ENCODE measurements around the gene PLA2G4A.

Gene PLA2G4A

GRCh38 chr1:186828611-186829454, at the start of gene PLA2G4A:
Gene PLA2G4A (plus strand): TSS chr1:186828949. CDS start chr1:186854355, 25,406 bp downstream.
- peak; percentile 51 for DNase-seq (ENCODE audit: low spot score)

DNA sequence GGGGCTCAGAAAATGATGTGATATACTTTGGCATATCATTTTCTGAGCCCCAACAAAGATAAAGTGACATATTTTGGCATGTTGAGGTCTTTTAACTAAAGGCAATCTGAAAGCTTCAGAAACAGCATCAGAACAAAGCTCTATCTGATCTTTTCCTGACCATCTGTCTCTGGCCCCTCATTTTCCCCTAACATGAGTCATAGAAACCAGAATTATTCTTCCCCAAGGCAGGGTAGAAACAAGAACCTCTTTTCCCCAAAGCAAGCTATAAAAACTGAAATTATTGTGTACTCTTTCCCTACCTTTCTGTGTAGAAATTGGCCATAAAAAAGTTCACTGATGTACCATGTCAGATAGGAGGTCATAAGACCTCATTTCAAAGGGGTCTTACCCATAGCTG, 48.7 kb upstream of the PLA2G4A start:
- DNase-seq (ENCODE audit: low spot score) = no peak

GRCh38 chr1:186781730-186782129, 47.0 kb upstream of the PLA2G4A start:
- DNase-seq (ENCODE audit: low spot score) = no peak

DNA sequence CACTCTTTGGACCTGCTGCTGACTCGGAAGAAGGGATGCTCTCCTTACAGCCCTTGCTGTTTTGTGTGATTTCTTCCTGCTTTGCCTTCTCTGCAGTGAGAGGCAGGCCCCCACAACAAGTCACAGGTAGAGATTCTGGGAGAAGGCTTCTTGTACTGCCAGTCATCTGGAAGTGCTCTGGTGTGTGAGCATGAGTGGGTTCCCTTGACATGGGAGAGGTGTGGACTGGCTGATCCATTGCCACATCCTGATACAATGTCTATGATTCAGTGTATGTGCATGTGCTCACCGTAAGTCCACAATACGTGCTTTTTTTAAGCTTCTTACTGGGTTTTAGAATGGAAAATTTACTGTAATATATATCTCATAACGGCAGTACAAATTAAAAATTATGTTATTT, 46.0 kb upstream of the PLA2G4A start:
- no peak for DNase-seq (ENCODE audit: low spot score)

DNA sequence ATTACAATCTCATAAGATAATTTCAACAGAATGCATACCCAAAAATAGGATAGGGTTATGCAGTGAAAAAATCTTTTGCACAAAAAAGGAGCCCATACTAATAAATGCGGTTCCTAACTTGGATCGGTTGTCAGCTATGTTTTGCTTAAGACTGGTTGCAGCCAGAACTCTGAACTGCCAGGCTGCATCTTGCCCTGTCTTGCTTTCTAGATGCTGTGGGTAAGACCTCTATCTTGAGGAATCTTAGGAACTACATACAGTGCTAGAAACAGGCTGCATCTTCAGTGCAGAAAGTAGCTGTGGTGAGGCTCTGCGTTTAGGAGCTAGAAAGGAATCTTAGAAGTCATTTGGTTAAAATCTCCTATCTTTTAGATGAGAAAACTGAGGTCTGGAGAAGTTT, 45.6 kb upstream of the PLA2G4A start:
- DNase-seq (ENCODE audit: low spot score) = no peak

DNA sequence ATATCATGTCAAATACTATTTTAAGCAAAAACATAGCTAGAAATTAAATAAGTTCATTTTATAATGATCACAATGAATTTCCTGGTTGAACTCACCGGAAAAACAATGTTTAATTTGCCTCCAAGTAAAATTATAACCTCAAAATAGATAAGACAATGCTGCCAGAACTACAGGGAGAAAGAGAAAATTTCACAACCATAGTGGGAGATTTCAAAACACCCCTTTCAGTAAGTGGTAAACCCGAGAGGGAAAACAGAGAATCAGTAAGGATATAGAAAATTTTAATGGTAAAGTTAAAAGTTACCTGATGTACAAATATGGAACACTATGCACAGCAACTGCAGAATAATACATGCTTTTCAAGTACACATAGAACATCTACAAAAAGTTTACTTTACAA, 43.2 kb upstream of the PLA2G4A start:
- DNase-seq (ENCODE audit: low spot score) = no peak

DNA sequence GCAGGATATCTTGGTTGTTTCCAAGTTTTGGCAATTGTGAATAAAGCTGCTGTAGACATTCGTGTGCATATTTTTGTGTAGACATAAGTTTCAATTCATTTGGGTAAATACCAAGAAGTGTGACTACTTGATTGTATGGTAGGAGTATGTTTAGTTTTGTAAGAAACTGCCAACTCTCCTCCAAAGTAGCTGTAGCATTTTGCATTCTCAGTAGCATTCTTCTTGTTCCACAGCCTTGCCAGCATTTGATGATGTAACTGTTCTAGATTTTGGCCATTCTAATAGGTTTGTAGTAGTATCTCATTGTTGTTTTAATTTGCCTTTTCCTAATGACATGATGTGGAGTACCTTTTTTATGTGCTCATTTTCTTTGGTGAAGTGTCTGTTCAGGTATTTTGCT, 38.6 kb upstream of the PLA2G4A start:
- no peak for DNase-seq (ENCODE audit: low spot score)

- DNase-seq (ENCODE audit: low spot score) = no peak
Measured at GRCh38 chr1:186792870-186793581, 35.7 kb upstream of the PLA2G4A start.

GRCh38 chr1:186793582-186793927, 35.2 kb upstream of the PLA2G4A start:
- no peak for DNase-seq (ENCODE audit: low spot score)

DNA sequence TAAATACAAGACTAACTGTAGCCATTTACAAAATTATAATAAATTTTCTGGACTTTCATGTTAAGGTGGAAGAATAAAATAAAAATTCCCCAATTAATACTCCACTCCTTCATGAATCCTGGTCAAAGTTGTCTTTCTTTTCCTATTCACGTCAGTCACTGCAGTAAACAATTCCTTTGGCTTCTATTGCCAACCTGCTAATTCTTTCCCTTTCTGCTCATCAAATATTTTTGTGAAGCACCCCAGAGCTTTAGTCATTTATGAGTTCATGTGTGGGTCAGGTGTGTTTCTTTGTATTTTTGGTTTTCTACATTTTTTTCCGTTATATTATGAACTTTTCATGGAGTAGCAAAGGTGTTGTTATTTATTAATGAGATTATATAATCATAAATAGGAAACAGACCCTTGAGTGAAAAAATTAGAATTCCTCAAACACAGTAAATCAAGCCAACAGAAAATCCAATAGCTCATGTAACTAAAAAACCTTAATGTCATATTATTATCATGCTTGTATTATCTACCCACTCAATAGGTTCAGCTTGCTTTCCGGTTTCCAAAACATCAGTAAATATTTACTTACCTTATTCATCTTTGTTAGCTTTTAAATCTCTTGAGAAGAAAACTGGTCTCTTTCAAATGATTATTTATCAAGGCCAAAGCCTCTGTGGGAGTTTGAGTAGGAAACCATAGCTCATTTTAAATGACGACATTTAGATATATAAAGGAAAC, 29.6 kb upstream of the PLA2G4A start:
- DNase-seq (ENCODE audit: low spot score) = no peak

DNA sequence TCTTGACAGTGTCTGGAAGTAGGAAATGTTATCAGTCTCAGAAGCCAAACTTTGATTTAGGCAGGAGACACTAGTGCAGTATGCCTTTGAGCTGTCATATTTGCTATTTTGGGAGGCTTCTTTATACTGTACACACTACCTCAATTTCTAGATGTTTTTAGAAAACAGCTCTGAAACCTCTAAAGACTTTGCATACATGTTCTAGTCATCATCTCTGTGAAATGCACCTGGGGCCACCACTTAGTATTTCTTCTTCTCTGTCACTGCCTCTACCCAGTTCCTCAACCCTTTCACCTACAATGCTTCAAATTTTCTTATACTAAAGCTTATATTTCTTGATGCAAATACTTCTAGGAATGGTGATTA, 29.1 kb upstream of the PLA2G4A start:
- no peak for DNase-seq (ENCODE audit: low spot score)

DNA sequence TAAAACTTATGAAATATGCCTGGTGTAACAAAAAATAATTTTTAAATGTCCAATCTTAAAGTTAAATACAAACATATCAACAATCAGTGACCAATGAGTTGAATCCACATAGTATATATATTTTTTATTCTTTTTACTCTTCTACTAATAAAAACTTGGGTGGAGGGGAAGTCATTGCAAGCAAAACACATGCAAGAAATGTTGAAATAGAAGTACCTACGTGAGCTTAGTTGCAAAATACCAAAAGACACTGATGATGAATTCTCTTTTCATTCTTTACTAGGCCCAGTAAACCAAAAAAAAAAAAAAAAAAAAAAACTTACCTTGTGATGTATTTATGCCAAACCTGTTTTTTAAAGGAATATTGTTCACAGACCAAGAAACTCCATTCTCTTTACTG, 26.4 kb upstream of the PLA2G4A start:
- DNase-seq (ENCODE audit: low spot score) = no peak

- DNase-seq (ENCODE audit: low spot score) = no peak
Measured at GRCh38 chr1:186804679-186805078, 24.1 kb upstream of the PLA2G4A start.

DNA sequence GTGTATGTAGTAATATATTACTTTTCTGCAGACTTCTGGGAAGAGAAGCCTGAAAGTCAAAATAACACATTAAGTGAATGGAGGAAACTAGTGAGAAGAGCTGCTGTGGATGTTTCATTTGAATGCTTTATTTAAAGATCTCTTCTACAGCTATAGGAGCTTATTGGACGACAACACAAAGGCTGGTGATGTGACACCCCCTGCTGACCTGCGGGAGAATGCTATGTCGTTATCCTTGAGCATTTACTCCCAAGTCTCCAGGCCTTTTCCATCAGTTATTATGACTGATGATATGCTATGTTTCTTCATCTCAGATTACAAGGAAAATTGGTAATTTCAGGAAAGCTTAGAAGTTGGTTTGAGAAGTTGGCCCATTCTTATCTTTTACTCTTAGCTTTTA, 22.3 kb upstream of the PLA2G4A start:
- no peak for DNase-seq (ENCODE audit: low spot score)

DNA sequence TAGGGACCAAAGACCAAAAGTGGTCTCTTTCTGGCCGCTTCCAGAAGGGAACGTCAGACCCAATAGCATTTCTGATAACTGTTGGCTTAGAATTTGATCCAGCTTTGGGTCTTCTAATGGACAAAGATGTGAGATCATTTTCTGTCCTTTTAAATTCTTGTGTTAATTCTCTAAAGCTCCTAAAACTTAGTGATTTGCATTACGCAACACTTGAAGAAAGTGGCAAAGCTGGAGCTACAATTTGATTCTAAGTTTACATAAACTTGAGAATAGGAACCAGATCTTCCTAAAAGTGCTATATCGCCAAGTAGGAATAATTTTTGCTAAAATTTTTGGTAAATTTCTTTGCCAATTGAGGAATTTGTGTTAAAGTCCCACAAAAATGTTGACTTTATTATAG, 21.6 kb upstream of the PLA2G4A start:
- no peak for DNase-seq (ENCODE audit: low spot score)

- DNase-seq (ENCODE audit: low spot score) = no peak
Measured at GRCh38 chr1:186811892-186812291, 16.9 kb upstream of the PLA2G4A start.

DNA sequence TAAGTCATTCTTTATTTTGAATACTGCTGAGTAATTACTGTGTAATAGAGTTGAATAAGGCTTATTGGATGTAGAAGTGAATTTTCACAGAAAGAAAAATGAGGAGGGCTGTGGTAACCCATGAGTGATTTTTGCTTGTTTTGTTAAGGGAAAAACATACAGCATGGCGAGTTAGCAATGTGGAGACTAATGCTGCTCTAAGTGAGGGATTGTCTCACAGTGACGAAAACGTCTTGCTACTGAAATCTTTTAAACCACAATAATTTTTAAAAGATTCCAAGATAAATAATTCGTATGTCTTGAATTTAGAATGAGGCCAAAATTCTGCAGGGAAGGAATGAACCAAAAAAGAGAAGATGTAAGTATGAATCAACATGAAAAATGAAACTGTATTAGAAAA, 16.2 kb upstream of the PLA2G4A start:
- peak; percentile 32 for DNase-seq (ENCODE audit: low spot score)

DNA sequence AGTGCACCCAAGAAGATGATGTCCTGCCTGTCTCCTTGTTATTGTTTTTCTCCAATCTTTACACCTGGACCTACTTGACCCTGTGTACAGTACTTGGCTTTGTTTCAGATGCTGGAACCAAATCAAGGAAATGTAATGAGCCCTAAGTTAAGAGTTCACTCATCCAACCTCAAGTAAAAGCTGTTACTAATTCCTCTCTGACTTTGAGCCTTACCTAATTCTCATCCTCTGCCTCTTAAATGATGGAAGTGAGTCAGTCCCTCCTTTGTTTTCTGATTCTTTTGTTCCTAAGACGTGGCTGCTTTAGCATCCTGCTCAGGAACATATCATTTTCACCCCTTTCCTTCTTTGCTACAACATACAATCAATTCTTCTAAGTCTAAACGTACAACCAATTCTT, 15.3 kb upstream of the PLA2G4A start:
- DNase-seq (ENCODE audit: low spot score) = no peak

GRCh38 chr1:186819126-186819525, 9.6 kb upstream of the PLA2G4A start:
- peak; percentile 43 for DNase-seq (ENCODE audit: low spot score)

DNA sequence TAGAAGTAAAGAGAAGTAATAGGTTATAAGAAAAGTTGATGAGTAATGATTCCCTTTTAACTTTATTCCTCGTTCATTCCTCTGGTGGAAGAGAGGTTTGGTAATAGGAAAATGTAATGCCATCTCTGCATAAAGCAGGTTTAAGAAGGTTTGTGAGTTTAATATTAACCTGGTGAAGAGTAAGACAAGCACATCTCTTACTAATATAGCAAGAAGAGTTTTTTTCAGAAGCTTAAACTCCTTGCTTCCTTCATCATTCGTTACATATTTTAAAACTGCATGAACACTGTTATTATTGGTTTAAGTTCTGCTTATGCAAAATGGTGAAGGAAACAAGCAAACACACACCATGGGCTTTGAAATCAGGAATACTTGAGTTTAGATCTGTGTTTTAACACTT, 9.2 kb upstream of the PLA2G4A start:
- DNase-seq (ENCODE audit: low spot score) = no peak

DNA sequence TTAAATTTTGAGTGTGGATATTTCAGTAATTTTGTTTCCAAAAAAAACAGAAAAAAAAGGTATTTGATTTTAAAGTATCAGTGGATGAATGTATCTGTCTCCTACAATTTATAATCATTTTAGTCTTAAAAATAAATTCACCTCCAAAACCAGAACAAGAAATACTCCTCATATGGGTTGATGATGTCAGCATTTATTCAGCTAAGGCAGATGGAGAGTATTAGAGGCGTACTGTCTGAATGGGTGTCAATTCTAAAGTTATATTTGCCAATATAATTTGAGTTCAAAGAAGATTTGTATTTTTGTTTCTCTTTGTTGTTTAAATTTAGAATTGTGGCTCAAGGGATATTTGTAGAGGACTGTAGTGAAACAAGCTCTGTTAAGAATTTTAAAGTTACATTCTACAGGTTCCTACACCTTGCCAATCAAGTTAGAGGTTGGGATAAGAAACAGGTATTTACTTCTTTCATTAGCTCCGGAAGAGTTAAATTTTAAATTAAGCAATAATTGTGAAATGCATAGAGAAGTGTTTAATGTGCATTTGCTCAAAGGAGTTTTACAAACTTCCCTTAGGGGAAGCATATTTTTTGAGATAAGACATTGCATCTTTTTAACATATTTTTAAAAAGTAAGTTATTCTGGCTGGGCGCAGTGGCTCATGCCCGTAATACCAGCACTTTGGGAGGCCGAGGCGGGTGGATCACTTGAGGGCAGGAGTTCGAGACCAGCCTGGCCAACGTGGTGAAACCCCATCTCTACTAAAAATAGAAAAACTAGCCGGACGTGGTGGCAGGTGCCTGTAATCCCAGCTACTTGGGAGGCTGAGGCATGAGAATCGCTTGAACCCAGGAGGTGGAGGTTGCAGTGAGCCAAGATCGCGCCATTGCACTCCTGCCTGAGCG, 1.2 kb downstream of the PLA2G4A start:
- DNase-seq (ENCODE audit: low spot score) = no peak

DNA sequence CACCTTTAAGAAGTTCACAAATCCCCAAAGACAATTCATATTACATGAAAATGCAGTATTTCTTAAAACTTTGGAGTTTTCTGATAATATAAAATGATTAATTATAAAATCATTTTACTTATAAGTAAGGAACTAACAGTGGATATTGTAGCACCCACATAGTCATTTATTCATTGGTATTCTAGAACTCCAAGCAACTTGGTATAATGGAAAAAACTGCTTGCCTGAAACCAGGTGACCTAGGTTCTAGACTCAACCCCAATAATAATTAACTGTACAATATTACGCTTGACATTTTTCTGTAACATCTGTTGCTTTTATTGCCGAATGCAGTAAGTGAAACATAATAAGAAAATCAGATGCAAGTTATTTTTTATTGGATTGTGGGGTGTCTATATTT, 2.4 kb downstream of the PLA2G4A start:
- DNase-seq (ENCODE audit: low spot score) = no peak

Measured in hepatic stellate cell (primary cell).